Ishikawa (cell line): ENCODE data around the gene LSAMP.

ENCODE experiments used
- CEBPB ChIP-seq: IDR thresholded peaks from 2 replicates; pipeline ENCODE4 v1.6.1; 2012
- CREB1 ChIP-seq: IDR thresholded peaks from 2 replicates; pipeline ENCODE4 v1.6.1; 2012; ENCODE audit warnings: low read depth
- EGR1 ChIP-seq: IDR thresholded peaks from 2 replicates; pipeline ENCODE4 v1.6.1; 2012
- EP300 ChIP-seq: IDR thresholded peaks from 2 replicates; pipeline ENCODE4 v1.6.1; 2012; ENCODE audit warnings: borderline replicate concordance
- FOXM1 ChIP-seq: IDR thresholded peaks from 2 replicates; pipeline ENCODE4 v1.6.1; 2012; ENCODE audit warnings: low read depth, borderline replicate concordance
- MAX ChIP-seq: IDR thresholded peaks from 2 replicates; pipeline ENCODE4 v1.6.1; 2012
- NFIC ChIP-seq: IDR thresholded peaks from 2 replicates; pipeline ENCODE4 v1.6.1; 2012
- RAD21 ChIP-seq: IDR thresholded peaks from 2 replicates; pipeline ENCODE4 v1.6.1; 2012; ENCODE audit warnings: low read depth
- REST ChIP-seq: IDR thresholded peaks from 2 replicates; pipeline ENCODE4 v1.6.1; 2012; ENCODE audit warnings: low read depth, mild to moderate bottlenecking
- TAF1 ChIP-seq: IDR thresholded peaks from 2 replicates; pipeline ENCODE4 v1.6.1; 2012; ENCODE audit warnings: low read depth, mild to moderate bottlenecking
- TCF12 ChIP-seq: IDR thresholded peaks from 2 replicates; pipeline ENCODE4 v1.6.1; 2012; ENCODE audit warnings: low read depth
- TEAD4 ChIP-seq: IDR thresholded peaks from 2 replicates; pipeline ENCODE4 v1.6.1; 2012
- YY1 ChIP-seq: IDR thresholded peaks from 2 replicates; pipeline ENCODE4 v1.6.1; 2012; ENCODE audit warnings: low read depth
- ZBTB7A ChIP-seq: IDR thresholded peaks from 2 replicates; pipeline ENCODE4 v1.6.1; 2012; ENCODE audit warnings: low read depth
- TF ChIP-seq, protein P1 (sequence below): IDR thresholded peaks from 2 replicates; pipeline ENCODE4 v1.6.1; 2012

Gene LSAMP

DNA sequence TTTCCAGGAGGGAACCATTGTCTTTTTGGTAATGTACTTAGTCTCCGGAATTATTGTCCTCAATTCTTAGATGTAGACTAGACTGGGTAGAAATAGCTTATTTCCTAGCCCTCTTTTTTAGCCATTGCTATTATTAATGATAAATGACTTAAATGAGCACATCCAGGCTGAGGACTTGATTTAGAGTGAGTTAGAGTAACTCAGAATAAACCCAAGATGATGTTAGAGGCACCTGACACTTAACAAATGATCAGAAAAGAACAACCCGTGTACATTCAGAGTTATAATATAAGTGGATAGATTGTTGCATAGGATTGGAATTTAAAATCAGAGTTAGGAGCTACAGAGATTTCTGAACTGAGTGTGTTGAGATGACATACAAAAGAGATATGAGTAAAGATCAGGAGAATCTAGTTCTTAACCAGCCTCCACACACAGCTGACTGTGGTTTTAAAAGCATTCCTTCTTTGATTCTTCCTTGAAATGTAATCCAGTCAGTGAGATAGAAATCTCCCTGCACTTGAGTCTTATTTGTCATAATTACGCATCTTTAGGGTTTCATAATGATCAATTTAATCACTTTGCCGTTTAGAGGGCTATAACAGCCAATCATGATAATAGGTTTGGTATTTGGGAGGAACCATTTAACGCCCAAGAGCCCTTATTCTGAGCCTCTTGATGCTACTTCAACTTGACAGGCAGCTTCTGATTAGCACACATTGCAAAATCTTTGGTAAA is 455.4 kb downstream of the LSAMP start:
- no peak for TF ChIP-seq NFIC

DNA sequence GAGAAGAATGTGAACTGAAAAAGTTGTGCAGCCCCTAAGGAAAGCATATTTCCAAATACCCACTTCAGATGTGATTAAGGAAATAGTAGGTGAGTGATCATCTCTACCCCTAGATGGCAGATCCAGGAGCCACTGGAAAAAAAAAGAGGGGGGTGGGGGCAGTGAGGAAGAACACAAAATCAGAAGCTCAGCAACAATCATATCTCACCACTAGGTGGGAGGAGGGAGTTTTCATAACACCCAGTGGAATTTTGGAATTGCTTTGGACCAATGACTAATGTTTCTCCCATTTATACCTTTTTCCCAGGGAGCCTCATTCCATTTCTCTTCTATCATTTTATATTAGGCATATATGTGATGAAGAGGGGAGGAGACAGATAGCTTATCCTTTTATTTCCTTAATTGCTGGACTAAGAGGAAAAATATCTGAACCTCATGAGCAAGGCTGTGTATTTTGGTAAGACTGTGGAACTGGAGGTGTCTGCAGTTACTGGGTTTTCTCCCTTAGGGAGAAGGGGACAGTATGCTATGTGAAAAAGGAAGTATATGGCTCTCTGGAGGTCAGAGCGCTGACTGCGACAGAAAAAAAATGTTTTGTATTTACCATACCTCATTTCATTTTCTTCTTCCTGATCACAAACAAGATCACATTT is 458.6 kb downstream of the LSAMP start:
- TF ChIP-seq RAD21 (peak; percentile 41), EP300 (no peak), ZBTB7A (no peak), CREB1 (no peak), TEAD4 (no peak)

DNA sequence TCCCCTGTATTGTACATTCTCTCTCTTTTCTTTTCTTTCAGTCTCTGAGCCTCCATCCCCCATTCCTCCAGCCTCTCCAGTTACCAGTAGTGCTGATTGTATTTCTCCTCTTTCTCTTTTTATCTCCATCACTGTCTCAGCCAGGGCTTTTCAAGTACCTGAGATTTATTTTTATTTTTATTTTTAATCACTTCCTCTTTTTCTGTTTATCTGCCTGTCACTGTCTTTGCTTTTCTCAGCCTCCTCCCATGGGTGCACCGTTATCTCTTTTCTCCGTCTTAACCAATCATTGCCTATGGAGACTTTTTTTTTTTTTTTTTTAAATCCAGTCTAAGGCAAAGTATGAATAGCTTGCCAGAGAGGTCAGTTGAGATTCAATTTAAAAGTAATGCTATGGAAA is 462.7 kb downstream of the LSAMP start:
- no peak for TF ChIP-seq TCF12
- no peak for TF ChIP-seq MAX
- no peak for TF ChIP-seq NFIC
- no peak for TF ChIP-seq CREB1
- TF ChIP-seq RAD21 = no peak
- TF ChIP-seq, protein P1, sequence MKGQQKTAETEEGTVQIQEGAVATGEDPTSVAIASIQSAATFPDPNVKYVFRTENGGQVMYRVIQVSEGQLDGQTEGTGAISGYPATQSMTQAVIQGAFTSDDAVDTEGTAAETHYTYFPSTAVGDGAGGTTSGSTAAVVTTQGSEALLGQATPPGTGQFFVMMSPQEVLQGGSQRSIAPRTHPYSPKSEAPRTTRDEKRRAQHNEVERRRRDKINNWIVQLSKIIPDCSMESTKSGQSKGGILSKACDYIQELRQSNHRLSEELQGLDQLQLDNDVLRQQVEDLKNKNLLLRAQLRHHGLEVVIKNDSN = no peak
- TF ChIP-seq YY1 = no peak
- TF ChIP-seq EP300 = no peak

DNA sequence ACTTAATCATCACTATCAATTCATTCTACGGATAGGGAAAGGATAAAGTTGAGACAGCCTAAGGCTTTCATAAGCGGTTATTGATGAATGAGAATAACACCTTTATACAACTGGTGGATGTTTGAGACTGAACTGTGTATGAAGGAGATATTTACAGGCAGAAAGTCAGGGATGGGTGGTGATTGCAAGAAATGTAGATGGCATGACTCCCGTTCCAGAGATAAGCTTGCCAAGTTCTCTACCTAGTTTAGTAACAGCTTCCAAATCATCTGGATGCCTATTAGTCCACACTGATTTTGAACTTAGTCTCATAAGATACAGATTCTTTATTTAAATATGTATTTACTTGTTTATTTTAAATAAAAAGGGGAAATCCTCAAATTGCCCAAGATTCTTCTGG is 463.2 kb downstream of the LSAMP start:
- no peak for TF ChIP-seq MAX
- TF ChIP-seq EGR1 = no peak
- no peak for TF ChIP-seq REST

- no peak for TF ChIP-seq NFIC
- no peak for TF ChIP-seq TAF1
- TF ChIP-seq CREB1 = no peak
- TF ChIP-seq EP300 = no peak
- TF ChIP-seq CEBPB = no peak
- no peak for TF ChIP-seq REST
- no peak for TF ChIP-seq YY1
- TF ChIP-seq, protein P1 = no peak
- TF ChIP-seq EGR1 = no peak
- no peak for TF ChIP-seq FOXM1
- no peak for TF ChIP-seq TCF12
- TF ChIP-seq RAD21 = no peak
- no peak for TF ChIP-seq TEAD4
- TF ChIP-seq ZBTB7A = no peak
- no peak for TF ChIP-seq MAX
Observed at GRCh38 chr3:115980709-115981108, 464.6 kb downstream of the LSAMP start.

GRCh38 chr3:115977866-115978265 is 467.4 kb downstream of the LSAMP start:
- no peak for TF ChIP-seq NFIC
- TF ChIP-seq, protein P1 = no peak
- TF ChIP-seq MAX = no peak
- no peak for TF ChIP-seq REST
- no peak for TF ChIP-seq ZBTB7A
- TF ChIP-seq EGR1 = no peak
- TF ChIP-seq EP300 = no peak
- no peak for TF ChIP-seq RAD21
- no peak for TF ChIP-seq CREB1
- no peak for TF ChIP-seq FOXM1
- no peak for TF ChIP-seq TEAD4
- no peak for TF ChIP-seq TAF1
- no peak for TF ChIP-seq YY1
